A549 (cell line): ENCODE measurements around the gene ADORA1. TPM values are rescaled to one million over a fixed set of nuclear protein-coding genes. Genes with fewer than 3 reads are reported as not detected.

Experiments used
- ATAC-seq, 2 experiments: fragments of 200-7000 bp in 1 of 2; fragments of >200 bp in 1 of 2; cut with Nextera tagmentation in 1 of 2; cut with Tn5 transposase in 1 of 2; 3 replicates each; pipeline versions ENCODE4 v1.8.0 to v1.9.1; 2018 to 2020; ENCODE audit warnings: mild to moderate bottlenecking in 1 of 2, moderate library complexity in 1 of 2
- CTCF ChIA-PET: fragments of 300-600 bp; sonication (Branson Sonifier 250); formaldehyde crosslinking; extraction: SDS; loops from one replicate; lab custom pipeline; 2021; ENCODE audit warnings: antibody characterized with exemption, inconsistent platforms; lab: Yijun Ruan, JAX
- POLR2A ChIA-PET: fragments of 350-600 bp; formaldehyde crosslinking; extraction: SDS; loops from one replicate; lab custom pipeline; 2021; ENCODE audit warnings: antibody characterized with exemption, inconsistent platforms; lab: Yijun Ruan, JAX
- DNase-seq, 2 experiments: peaks; one replicate each; pipeline versions ENCODE4 v3.0.0 to v3.0.0-alpha.2; 2011 to 2016; ENCODE audit warnings: low read depth in 1 of 2, low spot score in 1 of 2
- FAIRE-seq: peaks from 2 replicates; lab custom pipeline; 2011; peaks lifted over from hg19 to GRCh38; lab: Jason Lieb, UNC
- H3K27ac ChIP-seq, 2 experiments: fragments of >200 bp; sonication (Bioruptor Twin); formaldehyde crosslinking; 3 replicates each; pipeline ENCODE4 v1.5.1; 2016 to 2017
- H3K4me1 ChIP-seq: fragments of >200 bp; sonication (Bioruptor Twin); formaldehyde crosslinking; 3 replicates; pipeline ENCODE4 v1.6.1; 2016
- H3K4me2 ChIP-seq: fragments of >200 bp; sonication (Bioruptor Twin); formaldehyde crosslinking; 3 replicates; pipeline ENCODE4 v1.6.1; 2016
- H3K4me3 ChIP-seq: fragments of >200 bp; sonication (Bioruptor Twin); formaldehyde crosslinking; 3 replicates; pipeline ENCODE4 v1.5.1; 2016
- H3K9me3 ChIP-seq: fragments of >200 bp; sonication (Bioruptor Twin); formaldehyde crosslinking; 3 replicates; pipeline ENCODE4 v1.6.1; 2016
- CBX8 ChIP-seq: fragments of 200-600 bp; sonication (generic); IDR thresholded peaks from 2 replicates; pipeline ENCODE4 v1.6.1; 2016
- CEBPB ChIP-seq, 2 experiments: fragments of >200 bp in 1 of 2; sonication (Bioruptor Twin) in 1 of 2; formaldehyde crosslinking in 1 of 2; IDR thresholded peaks; 2 replicates each; pipeline ENCODE4 v1.6.1; 2012 to 2016
- EP300 ChIP-seq, 2 experiments: fragments of >200 bp; sonication (Bioruptor Twin); formaldehyde crosslinking; IDR thresholded peaks; 2 replicates in 1 of 2; 3 replicates in 1 of 2; pipeline ENCODE4 v1.6.1; 2016 to 2017
- FOXS1 ChIP-seq: fragments of 250-450 bp; sonication (Bioruptor Pico); IDR thresholded peaks from 2 replicates; pipeline ENCODE4 v1.5.0; 2020; ENCODE audit warnings: mild to moderate bottlenecking, moderate library complexity
- HDAC2 ChIP-seq: fragments of 200-600 bp; sonication (generic); IDR thresholded peaks from 2 replicates; pipeline ENCODE4 v1.6.1; 2016
- HOXB5 ChIP-seq: fragments of 250-450 bp; sonication (Bioruptor Pico); IDR thresholded peaks from 2 replicates; pipeline ENCODE4 v1.5.0; 2020; ENCODE audit warnings: mild to moderate bottlenecking, moderate library complexity
- KDM5A ChIP-seq: fragments of 200-600 bp; sonication (generic); IDR thresholded peaks from 2 replicates; pipeline ENCODE4 v1.6.1; 2016; ENCODE audit warnings: antibody characterized with exemption, mild to moderate bottlenecking
- MYC ChIP-seq: IDR thresholded peaks from 2 replicates; pipeline ENCODE4 v1.6.1; 2012; ENCODE audit warnings: mild to moderate bottlenecking, inconsistent platforms, low read length, improper control_type of control experiment, borderline replicate concordance
- PHF8 ChIP-seq: fragments of 200-600 bp; sonication (generic); IDR thresholded peaks from 2 replicates; pipeline ENCODE4 v1.6.1; 2016; ENCODE audit warnings: low read depth, mild to moderate bottlenecking, antibody characterized with exemption, moderate library complexity, borderline replicate concordance
- POLR2A ChIP-seq: IDR thresholded peaks from 2 replicates; pipeline ENCODE4 v1.6.1; 2012; ENCODE audit warnings: mild to moderate bottlenecking, low read length
- POLR2AphosphoS2 ChIP-seq: conservative IDR thresholded peaks from 2 replicates; pipeline ENCODE4 v1.6.1; 2012; ENCODE audit warnings: low read length, improper control_type of control experiment, inconsistent platforms
- RAD21 ChIP-seq, 2 experiments: fragments of >200 bp in 1 of 2; sonication (Bioruptor Twin) in 1 of 2; formaldehyde crosslinking in 1 of 2; IDR thresholded peaks in 1 of 2; conservative IDR thresholded peaks in 1 of 2; 2 replicates in 1 of 2; 3 replicates in 1 of 2; pipeline ENCODE4 v1.6.1; 2012 to 2018; ENCODE audit warnings: inconsistent platforms in 1 of 2
- RFX5 ChIP-seq: fragments of 450-650 bp; IDR thresholded peaks from 2 replicates; pipeline ENCODE4 v1.7.1; 2014; ENCODE audit warnings: antibody characterized with exemption, mild to moderate bottlenecking, moderate library complexity
- TP53 ChIP-seq: fragments of 250-450 bp; sonication (Bioruptor Pico); IDR thresholded peaks from 2 replicates; pipeline ENCODE4 v1.5.0; 2021; ENCODE audit warnings: mild to moderate bottlenecking, moderate library complexity
- ZC3H11A ChIP-seq: fragments of 450-650 bp; IDR thresholded peaks from 2 replicates; pipeline ENCODE4 v1.6.1; 2014; ENCODE audit warnings: antibody characterized with exemption, mild to moderate bottlenecking
- ZSCAN20 ChIP-seq: fragments of 250-450 bp; sonication (Bioruptor Pico); IDR thresholded peaks from 2 replicates; pipeline ENCODE4 v1.8.0; 2022; ENCODE audit warnings: mild to moderate bottlenecking, moderate library complexity
- whole genome bisulfite sequencing: methylation state at CpG from one replicate; pipeline ENCODE4 v1.1.6; 2017; ENCODE audit errors: missing lambda C conversion rate; 5-methylcytosine and 5-hydroxymethylcytosine counted together
- polyA plus RNA-seq, 4 experiments: library from polyadenylated mRNA; depleted of rRNA in 3 of 4; stranded (reverse); fragments of >200 nt; fragmentation: RNase III in 1 of 4; extraction: RNeasy Plus Mini Kit Qiagen cat#74134 plus additional on column Dnase treatment in 1 of 4; gene quantifications; 2 replicates in 3 of 4; 3 replicates in 1 of 4; pipeline ENCODE4 v1.2.3, GENCODE V29; 2011 to 2017
- TF ChIP-seq, protein P1 (sequence below): fragments of 250-450 bp; sonication (Bioruptor Pico); IDR thresholded peaks from 2 replicates; pipeline ENCODE4 v1.5.0; 2020; ENCODE audit warnings: low read depth, mild to moderate bottlenecking, moderate library complexity
- TF ChIP-seq, protein P2 (sequence below): fragments of >200 bp; sonication (Bioruptor Twin); formaldehyde crosslinking; IDR thresholded peaks from 3 replicates; pipeline ENCODE4 v1.5.1; 2016
- TF ChIP-seq, protein P3 (sequence below): fragments of 200-600 bp; sonication (generic); IDR thresholded peaks from 2 replicates; pipeline ENCODE4 v1.6.1; 2016; ENCODE audit warnings: antibody characterized with exemption, mild to moderate bottlenecking, moderate library complexity

The ADORA1 gene
- polyA plus RNA-seq, 2 of the 4 experiments (the other 2 are of a cell fraction), result 0.48 to 2.4 TPM

DNA sequence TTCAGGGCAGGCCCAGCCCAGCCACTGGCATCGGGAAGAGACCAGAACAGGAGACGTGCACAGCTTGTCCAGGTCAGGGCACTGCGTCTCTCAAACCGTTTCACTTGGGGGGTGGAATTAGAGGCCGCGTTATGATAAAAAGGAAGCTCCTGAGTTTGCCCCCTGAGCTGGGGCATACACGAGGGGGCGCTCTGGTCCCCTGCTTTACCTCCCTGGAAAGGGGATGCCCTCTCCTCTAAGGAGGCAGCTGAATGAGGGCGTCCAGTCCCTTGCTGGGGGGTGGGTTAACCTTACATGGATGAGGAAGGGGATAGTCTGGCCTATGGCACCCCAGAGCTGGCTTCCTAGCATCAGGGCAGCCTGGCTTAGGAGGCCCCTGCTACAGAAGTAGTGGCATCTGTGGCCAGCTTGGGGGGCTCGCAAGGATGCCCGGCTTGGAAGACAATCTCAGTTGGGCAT, 44.0 kb upstream of the ADORA1 start:
- DNase-seq, result no peak
- no peak overlapping the region for H3K4me3 ChIP-seq
- H3K4me2 ChIP-seq, result no peak overlapping the region
- ChIA-PET CTCF (interaction anchor here (0.7 to 3.8 kb wide), 14 partner anchors 11 to 185 kb away, joined by 3 to 28 read pairs (median 3); partner anchors contain the start of gene ADORA1), POLR2A (interaction anchor here (0.5 kb wide), 1 partner anchor 543 kb away, joined by 3 read pairs; the partner anchor contains the start of gene ATP2B4)
- WGBS, result 79% methylated on average over 11 of the region's 11 CpGs
- TF ChIP-seq POLR2AphosphoS2 (no peak), TP53 (no peak), ZSCAN20 (CRISPR knock-in tag) (no peak), ZC3H11A (no peak), FOXS1 (CRISPR knock-in tag) (no peak), HOXB5 (CRISPR knock-in tag) (no peak)
- no peak for ATAC-seq
- no peak overlapping the region for H3K27ac ChIP-seq
- no peaks in the 10 kb centered on the region for H3K9me3 ChIP-seq
- no peak for FAIRE-seq
- 0 out of 3 replicates have a peak, but pooled peaks cover 7% of the 10 kb centered on the region for H3K4me1 ChIP-seq

DNA sequence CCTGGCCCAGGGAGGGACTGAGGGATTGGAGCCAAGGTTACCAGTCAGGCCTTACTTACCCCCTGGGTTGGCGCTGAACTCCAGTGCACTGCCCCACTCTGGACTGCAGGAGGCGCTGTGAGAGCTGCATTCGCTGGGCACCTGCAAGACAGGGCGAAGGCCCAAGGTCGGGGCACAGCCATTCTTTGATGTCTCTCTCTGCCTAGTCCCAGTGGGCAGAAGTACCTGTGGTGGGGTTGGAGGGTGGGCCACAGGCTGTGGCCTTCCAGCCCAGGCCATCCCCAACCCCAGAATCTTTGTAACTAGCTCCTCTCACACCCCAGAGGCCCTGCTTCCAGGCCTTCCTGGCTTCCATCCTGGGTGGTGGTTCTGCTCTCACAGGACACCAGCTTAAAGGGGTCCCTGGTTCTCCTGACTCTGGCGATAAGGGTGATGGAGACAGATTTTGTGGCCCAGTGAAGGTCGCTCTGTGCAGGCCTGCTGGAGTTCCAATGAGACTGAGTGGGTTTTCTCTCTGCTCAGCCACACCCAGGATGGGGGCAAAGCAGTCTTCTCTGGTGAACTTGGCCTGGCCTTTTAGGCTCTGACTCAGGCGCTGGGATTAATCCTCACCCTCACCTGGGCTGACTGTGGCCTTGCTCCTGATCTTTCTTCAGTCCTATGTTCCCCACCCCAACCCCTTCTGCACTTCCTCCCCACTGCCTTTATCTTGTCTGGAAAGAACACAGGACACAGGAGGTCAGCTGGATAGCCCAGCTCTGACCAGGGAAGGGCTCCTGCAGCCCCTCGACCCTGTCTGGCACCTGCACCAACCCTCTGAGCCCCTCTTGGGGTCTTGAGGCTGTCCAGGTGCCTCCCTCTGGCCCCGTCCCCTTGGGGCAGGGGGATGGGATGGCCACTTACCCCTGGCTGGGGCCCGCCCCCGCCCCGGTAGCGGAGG, 42.7 kb upstream of the ADORA1 start:
- ChIA-PET POLR2A (no interaction called here), CTCF (interaction anchor here (0.6 to 3.8 kb wide), 14 partner anchors 14 to 184 kb away, joined by 3 to 28 read pairs (median 4); partner anchors contain the start of gene ADORA1)
- H3K4me1 ChIP-seq, result 0 out of 3 replicates have a peak, but pooled peaks cover 7% of the 10 kb centered on the region
- no peak overlapping the region for H3K4me3 ChIP-seq
- FAIRE-seq (no peak), DNase-seq (peak in 1 of 2 experiments; percentile 39), ATAC-seq (peak in 1 of 2 experiments; percentile 66; a peak in 3 of 6 replicates)
- TF ChIP-seq, protein P1, sequence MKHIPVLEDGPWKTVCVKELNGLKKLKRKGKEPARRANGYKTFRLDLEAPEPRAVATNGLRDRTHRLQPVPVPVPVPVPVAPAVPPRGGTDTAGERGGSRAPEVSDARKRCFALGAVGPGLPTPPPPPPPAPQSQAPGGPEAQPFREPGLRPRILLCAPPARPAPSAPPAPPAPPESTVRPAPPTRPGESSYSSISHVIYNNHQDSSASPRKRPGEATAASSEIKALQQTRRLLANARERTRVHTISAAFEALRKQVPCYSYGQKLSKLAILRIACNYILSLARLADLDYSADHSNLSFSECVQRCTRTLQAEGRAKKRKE (CRISPR knock-in tag), result no peak
- TF ChIP-seq RAD21 (conservative IDR thresholded peaks at IDR 0.05 in 1 of 2, IDR thresholded peaks at IDR 0.05 in 1 of 2), result peak in 1 of 2 experiments; percentile 23; a peak in 2 of 5 replicates
- TF ChIP-seq MYC, result no peak
- TF ChIP-seq CEBPB (IDR thresholded peaks at IDR 0.05), result no peak
- no peak for TF ChIP-seq RFX5
- TF ChIP-seq, protein P2, sequence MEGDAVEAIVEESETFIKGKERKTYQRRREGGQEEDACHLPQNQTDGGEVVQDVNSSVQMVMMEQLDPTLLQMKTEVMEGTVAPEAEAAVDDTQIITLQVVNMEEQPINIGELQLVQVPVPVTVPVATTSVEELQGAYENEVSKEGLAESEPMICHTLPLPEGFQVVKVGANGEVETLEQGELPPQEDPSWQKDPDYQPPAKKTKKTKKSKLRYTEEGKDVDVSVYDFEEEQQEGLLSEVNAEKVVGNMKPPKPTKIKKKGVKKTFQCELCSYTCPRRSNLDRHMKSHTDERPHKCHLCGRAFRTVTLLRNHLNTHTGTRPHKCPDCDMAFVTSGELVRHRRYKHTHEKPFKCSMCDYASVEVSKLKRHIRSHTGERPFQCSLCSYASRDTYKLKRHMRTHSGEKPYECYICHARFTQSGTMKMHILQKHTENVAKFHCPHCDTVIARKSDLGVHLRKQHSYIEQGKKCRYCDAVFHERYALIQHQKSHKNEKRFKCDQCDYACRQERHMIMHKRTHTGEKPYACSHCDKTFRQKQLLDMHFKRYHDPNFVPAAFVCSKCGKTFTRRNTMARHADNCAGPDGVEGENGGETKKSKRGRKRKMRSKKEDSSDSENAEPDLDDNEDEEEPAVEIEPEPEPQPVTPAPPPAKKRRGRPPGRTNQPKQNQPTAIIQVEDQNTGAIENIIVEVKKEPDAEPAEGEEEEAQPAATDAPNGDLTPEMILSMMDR, result peak; percentile 26; the same call in 2 of the 3 replicates
- 90% methylated on average over 5 of the region's 14 CpGs for WGBS
- no peaks in the 10 kb centered on the region for H3K9me3 ChIP-seq
- H3K4me2 ChIP-seq, result no peak overlapping the region
- H3K27ac ChIP-seq, result no peak overlapping the region

DNA sequence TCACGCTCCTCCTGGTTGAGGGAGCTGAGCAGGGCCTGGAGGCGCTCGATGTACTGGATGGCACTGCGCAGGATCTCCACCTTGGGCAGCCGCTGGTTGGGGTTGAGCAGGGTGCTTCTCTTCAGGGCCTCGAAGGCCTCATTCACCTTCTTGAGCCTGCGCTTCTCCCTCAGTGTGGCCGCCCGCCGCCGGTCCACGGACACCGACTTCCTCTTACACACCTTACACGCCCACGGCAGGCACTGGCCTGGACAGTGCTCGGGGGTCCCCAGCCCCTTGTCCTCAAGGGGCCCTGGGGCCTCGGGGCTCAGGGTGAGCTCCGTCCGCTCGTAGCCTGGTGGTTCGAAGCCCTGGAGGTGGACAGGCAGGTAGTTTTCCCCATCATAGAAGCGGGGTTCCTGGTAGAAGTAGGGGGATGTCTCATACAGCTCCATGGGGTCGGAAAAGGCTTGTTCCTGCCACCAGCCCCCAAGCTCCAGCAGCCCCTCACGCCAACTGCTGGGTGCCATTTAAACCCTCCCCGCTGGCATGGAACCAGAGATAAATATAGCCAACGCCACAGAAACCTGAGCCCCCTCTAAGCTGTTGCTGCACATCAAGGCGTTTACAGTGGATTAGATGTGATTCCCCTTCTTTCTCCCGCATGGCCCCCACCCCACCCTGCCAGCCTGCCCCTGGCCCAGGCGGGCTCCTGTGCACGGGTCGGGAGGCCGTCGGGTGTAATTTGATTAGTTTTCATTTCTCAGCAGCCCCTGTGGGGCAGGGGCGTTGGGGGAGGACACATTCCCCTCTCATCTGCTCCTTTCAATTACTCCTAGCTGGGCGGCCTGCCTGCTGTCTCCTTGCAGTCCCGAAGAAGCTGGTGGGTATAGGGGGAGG, 41.8 kb upstream of the ADORA1 start, which contains the start of gene MYOG:
Gene MYOG (minus strand): TSS at position 485 of the 879 bp plus-strand sequence. CDS start 51 bp downstream, at position 434.
- H3K4me1 ChIP-seq, result 0 out of 3 replicates have a peak, but pooled peaks cover 7% of the 10 kb centered on the region
- ATAC-seq, result no peak
- no peaks in the 10 kb centered on the region for H3K9me3 ChIP-seq
- H3K4me2 ChIP-seq, result no peak within 1 kb of the TSS
- no peak within 1 kb of the TSS for H3K4me3 ChIP-seq
- ChIA-PET POLR2A (no interaction called here), CTCF (interaction anchor here (0.7 to 2.5 kb wide), 4 partner anchors 32 to 131 kb away, joined by 4 to 14 read pairs (median 4); no protein-coding TSS in a partner anchor)
- no peak for DNase-seq
- H3K27ac ChIP-seq, result no peak within 1 kb of the TSS
- 77% methylated on average over 30 of the region's 36 CpGs for WGBS
- no peak for FAIRE-seq
- TF ChIP-seq, protein P1 (CRISPR knock-in tag), result no peak
- no peak for TF ChIP-seq HDAC2
- no peak for TF ChIP-seq CBX8
- TF ChIP-seq, protein P2, result no peak
- TF ChIP-seq EP300 (IDR thresholded peaks at IDR 0.05), result no peak
- TF ChIP-seq KDM5A, result no peak
- TF ChIP-seq POLR2A, result no peak
- TF ChIP-seq, protein P3, sequence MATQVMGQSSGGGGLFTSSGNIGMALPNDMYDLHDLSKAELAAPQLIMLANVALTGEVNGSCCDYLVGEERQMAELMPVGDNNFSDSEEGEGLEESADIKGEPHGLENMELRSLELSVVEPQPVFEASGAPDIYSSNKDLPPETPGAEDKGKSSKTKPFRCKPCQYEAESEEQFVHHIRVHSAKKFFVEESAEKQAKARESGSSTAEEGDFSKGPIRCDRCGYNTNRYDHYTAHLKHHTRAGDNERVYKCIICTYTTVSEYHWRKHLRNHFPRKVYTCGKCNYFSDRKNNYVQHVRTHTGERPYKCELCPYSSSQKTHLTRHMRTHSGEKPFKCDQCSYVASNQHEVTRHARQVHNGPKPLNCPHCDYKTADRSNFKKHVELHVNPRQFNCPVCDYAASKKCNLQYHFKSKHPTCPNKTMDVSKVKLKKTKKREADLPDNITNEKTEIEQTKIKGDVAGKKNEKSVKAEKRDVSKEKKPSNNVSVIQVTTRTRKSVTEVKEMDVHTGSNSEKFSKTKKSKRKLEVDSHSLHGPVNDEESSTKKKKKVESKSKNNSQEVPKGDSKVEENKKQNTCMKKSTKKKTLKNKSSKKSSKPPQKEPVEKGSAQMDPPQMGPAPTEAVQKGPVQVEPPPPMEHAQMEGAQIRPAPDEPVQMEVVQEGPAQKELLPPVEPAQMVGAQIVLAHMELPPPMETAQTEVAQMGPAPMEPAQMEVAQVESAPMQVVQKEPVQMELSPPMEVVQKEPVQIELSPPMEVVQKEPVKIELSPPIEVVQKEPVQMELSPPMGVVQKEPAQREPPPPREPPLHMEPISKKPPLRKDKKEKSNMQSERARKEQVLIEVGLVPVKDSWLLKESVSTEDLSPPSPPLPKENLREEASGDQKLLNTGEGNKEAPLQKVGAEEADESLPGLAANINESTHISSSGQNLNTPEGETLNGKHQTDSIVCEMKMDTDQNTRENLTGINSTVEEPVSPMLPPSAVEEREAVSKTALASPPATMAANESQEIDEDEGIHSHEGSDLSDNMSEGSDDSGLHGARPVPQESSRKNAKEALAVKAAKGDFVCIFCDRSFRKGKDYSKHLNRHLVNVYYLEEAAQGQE, result no peak
- no peak for TF ChIP-seq PHF8
